Astrocyte of the cerebellum (primary cell): ENCODE measurements around the gene CFAP74.

ENCODE experiments used
- DNase-seq: peaks from one replicate; pipeline ENCODE4 v3.0.0-alpha.2; 2011; ENCODE audit warnings: low read depth
- H3K4me3 ChIP-seq: 2 replicates; pipeline ENCODE4 v1.5.1; 2011; ENCODE audit warnings: mild to moderate bottlenecking, low read depth, low read length, moderate library complexity
- in situ Hi-C: cut with HindIII; loops from 2 replicates; pipeline ENCODE4 v1.10.0; 2017; ENCODE audit warnings: low sequenced_read_pairs
- TF ChIP-seq, protein P1 (sequence below): IDR thresholded peaks from 2 replicates; pipeline ENCODE4 v1.5.1; 2012; ENCODE audit warnings: low read length, low read depth, moderate library complexity, mild to moderate bottlenecking; ENCODE audit errors: missing control alignments

CFAP74 gene

GRCh38 chr1:2003541-2004131 is at the start of gene CFAP74:
Gene CFAP74, minus strand, starts transcription at chr1:2003786. Its CDS starts 12,830 bp downstream, at chr1:1990956.
- TF ChIP-seq, protein P1, sequence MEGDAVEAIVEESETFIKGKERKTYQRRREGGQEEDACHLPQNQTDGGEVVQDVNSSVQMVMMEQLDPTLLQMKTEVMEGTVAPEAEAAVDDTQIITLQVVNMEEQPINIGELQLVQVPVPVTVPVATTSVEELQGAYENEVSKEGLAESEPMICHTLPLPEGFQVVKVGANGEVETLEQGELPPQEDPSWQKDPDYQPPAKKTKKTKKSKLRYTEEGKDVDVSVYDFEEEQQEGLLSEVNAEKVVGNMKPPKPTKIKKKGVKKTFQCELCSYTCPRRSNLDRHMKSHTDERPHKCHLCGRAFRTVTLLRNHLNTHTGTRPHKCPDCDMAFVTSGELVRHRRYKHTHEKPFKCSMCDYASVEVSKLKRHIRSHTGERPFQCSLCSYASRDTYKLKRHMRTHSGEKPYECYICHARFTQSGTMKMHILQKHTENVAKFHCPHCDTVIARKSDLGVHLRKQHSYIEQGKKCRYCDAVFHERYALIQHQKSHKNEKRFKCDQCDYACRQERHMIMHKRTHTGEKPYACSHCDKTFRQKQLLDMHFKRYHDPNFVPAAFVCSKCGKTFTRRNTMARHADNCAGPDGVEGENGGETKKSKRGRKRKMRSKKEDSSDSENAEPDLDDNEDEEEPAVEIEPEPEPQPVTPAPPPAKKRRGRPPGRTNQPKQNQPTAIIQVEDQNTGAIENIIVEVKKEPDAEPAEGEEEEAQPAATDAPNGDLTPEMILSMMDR: no peak
- H3K4me3 ChIP-seq: peak within 1 kb of the TSS; percentile 18
- in situ Hi-C loops: no loop called here
- DNase-seq: no peak

DNA sequence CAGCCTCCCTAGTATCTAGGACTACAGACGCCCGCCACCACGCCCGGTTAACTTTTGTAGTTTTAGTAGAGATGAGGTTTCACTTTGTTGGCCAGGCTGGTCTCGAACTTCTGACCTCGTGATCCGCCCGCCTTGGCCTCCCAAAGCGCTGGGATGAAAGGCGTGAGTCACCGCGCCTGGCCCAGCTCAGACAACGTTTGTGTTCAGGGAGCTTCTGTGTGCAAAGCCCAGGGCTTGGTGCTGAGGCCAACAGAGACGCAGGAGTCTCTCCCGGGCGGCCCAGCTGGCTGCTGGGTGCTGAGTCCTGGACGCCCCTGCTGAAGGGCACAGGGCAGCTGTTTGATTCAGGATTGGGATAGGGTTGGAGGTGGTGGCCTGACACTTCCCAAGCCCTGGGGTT is 49.6 kb upstream of the CFAP74 start:
- DNase-seq: no peak
- H3K4me3 ChIP-seq: no peak overlapping the region
- in situ Hi-C loops: no loop called here
- TF ChIP-seq, protein P1: no peak

DNA sequence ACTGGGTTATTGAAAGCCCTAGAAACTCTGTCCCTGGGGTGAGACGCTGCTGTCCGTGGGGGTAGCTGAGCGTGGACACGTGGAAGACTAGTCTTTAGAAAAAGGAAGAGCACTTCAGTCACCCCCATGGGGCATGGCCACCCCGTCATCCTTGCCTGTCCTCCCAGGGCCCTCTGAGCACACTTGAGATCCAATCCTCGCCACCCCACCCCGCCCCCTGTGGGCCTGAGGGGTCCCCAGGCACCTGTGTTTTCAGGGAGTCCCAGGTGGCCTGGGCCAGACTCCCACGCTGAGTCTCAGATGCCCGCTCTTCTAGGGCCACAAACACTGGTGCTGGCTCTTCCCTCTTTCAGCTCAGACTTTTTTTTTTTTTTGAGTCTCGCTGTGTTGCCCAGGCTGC is 49.2 kb upstream of the CFAP74 start:
- TF ChIP-seq, protein P1: no peak
- H3K4me3 ChIP-seq: no peak overlapping the region
- in situ Hi-C loops: no loop called here
- DNase-seq: no peak

GRCh38 chr1:2052054-2052679 is 48.6 kb upstream of the CFAP74 start:
- in situ Hi-C loops: no loop called here
- TF ChIP-seq, protein P1: no peak
- H3K4me3 ChIP-seq: no peak overlapping the region
- DNase-seq: no peak

GRCh38 chr1:2050793-2051682 is 47.5 kb upstream of the CFAP74 start:
- TF ChIP-seq, protein P1: no peak
- no peak for DNase-seq
- peak overlapping the region; percentile 24 for H3K4me3 ChIP-seq
- in situ Hi-C loops: no loop called here

DNA sequence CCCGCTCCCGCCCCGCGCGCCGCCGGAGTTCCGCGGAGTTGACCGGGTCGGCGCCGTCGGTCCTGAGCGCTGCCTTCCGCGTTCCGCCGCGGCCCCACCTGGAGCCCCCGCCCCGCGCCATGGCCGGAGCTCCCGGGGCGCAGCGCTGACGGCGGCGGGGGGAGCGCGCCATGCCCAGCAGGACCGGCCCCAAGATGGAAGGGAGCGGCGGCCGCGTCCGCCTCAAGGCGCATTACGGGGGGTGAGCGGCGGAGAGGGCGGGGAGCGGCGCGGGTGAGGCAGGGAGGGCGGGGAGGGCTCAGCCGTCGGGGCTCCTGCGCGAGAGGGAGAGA is 46.8 kb upstream of the CFAP74 start:
- peak overlapping the region; percentile 24 for H3K4me3 ChIP-seq
- DNase-seq: no peak
- TF ChIP-seq, protein P1: no peak
- in situ Hi-C loops: no loop called here
